ENCODE data around the gene FAM107B. TPM values are rescaled to one million over a fixed set of nuclear protein-coding genes. Genes with fewer than 3 reads are reported as not detected.

The FAM107B gene
- total and polyA plus RNA-seq, 2 experiments from 2014 or later: 11.0 to 17.6 TPM

DNA sequence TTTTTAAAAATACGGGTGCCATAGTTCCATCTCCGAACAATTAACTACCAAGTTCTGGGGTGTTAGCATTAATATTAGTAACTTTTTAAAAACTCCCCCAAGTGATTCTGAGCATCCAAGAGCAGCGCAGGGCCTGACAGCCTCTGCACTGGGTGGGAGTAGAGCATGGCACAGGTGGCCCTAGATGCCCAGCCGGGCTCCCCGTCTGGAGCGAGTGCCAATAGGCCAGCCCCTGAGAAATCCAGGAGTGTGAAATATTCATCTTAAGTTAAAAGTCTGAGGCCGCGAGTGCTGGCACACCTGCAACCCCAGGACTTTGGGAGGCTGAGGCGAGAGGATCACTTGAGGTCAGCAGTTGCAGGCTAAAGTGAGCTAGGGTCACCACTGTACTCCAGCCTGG, 16.2 kb downstream of the FAM107B start:
- Histone ChIP-seq H3K79me2 (replicated peaks; ENCODE audit: insufficient read depth) (no peaks in the 10 kb centered on the region), H3K36me3 (ENCODE audit: insufficient read depth) (no peaks in the 10 kb centered on the region), H3F3A (replicated peaks; ENCODE audit: low read depth) (no peaks in the 10 kb centered on the region), H3K9me2 (ENCODE audit: insufficient read depth) (no peaks in the 10 kb centered on the region), H3K27ac (ENCODE audit: low read depth) (no peak overlapping the region), H2AFZ (no peak overlapping the region), H3K4me3 (no peak overlapping the region), H3K27me3 (ENCODE audit: insufficient read depth) (no peaks in the 10 kb centered on the region), H4K20me1 (replicated peaks; ENCODE audit: insufficient read depth) (no peaks in the 10 kb centered on the region), H3K4me2 (no peak overlapping the region), H3K4me1 (ENCODE audit: insufficient read depth) (no peaks in the 10 kb centered on the region)
- H3K27me3 Mint-ChIP-seq (ENCODE audit: insufficient read depth, low read depth, poor library complexity): peaks cover 6% of the 10 kb centered on the region
- ATAC-seq (no peak), DNase-seq (ENCODE audit: low spot score) (no peak)
- no peaks in the 10 kb centered on the region for H3K36me3 Mint-ChIP-seq (ENCODE audit: low read depth)
- no peaks in the 10 kb centered on the region for H3K4me1 Mint-ChIP-seq
- H3K4me3 Mint-ChIP-seq: no peak overlapping the region
- no peak for TF ChIP-seq ZNF331 (CRISPR knock-in tag; IDR thresholded peaks at IDR 0.05; ENCODE audit: low read depth)
- TF ChIP-seq STAT1 (IDR thresholded peaks at IDR 0.05; ENCODE audit: unreplicated experiment): no peak
- no peak for TF ChIP-seq NANOG (IDR thresholded peaks at IDR 0.05; ENCODE audit: borderline replicate concordance)
- TF ChIP-seq EZH2 (IDR thresholded peaks at IDR 0.05; ENCODE audit: low read depth, unreplicated experiment): no peak
- TF ChIP-seq, protein P1, sequence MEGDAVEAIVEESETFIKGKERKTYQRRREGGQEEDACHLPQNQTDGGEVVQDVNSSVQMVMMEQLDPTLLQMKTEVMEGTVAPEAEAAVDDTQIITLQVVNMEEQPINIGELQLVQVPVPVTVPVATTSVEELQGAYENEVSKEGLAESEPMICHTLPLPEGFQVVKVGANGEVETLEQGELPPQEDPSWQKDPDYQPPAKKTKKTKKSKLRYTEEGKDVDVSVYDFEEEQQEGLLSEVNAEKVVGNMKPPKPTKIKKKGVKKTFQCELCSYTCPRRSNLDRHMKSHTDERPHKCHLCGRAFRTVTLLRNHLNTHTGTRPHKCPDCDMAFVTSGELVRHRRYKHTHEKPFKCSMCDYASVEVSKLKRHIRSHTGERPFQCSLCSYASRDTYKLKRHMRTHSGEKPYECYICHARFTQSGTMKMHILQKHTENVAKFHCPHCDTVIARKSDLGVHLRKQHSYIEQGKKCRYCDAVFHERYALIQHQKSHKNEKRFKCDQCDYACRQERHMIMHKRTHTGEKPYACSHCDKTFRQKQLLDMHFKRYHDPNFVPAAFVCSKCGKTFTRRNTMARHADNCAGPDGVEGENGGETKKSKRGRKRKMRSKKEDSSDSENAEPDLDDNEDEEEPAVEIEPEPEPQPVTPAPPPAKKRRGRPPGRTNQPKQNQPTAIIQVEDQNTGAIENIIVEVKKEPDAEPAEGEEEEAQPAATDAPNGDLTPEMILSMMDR (conservative IDR thresholded peaks at IDR 0.05; ENCODE audit: low read depth in 2 of 2): no peak
- H3K9me3 Mint-ChIP-seq: no peaks in the 10 kb centered on the region; the same call in 2 of the 3 replicates
- H3K27ac Mint-ChIP-seq: no peak overlapping the region

DNA sequence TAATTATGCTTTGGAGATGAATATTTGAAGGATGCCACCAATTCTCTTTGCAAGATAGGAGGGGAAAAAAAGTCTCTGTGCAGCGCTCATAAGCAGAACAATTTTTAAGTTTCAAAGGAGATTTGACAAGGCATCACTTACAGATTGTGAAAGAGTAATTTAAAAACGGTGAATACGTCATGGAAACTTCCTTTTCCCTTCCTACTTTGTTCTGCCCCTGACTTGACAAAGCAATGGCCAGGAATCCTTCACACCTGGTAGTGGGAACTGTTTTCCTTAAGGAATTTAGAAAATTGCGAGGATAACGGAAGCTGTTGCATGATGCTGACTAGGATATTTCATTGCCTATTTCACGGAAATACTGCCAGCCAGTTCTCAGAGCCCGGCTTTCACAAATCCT, 16.7 kb downstream of the FAM107B start:
- Histone ChIP-seq H3K4me3 (no peak overlapping the region), H3K79me2 (replicated peaks; ENCODE audit: insufficient read depth) (no peaks in the 10 kb centered on the region), H3K27ac (ENCODE audit: low read depth) (no peak overlapping the region), H3F3A (replicated peaks; ENCODE audit: low read depth) (no peaks in the 10 kb centered on the region), H3K4me1 (ENCODE audit: insufficient read depth) (no peaks in the 10 kb centered on the region), H3K4me2 (no peak overlapping the region), H3K36me3 (ENCODE audit: insufficient read depth) (no peaks in the 10 kb centered on the region), H2AFZ (no peak overlapping the region), H3K27me3 (ENCODE audit: insufficient read depth) (no peaks in the 10 kb centered on the region), H3K9me2 (ENCODE audit: insufficient read depth) (no peaks in the 10 kb centered on the region), H4K20me1 (replicated peaks; ENCODE audit: insufficient read depth) (no peaks in the 10 kb centered on the region)
- DNase-seq (ENCODE audit: low spot score) (no peak), ATAC-seq (no peak)
- H3K27me3 Mint-ChIP-seq (ENCODE audit: insufficient read depth, low read depth, poor library complexity): peaks cover 6% of the 10 kb centered on the region
- H3K4me1 Mint-ChIP-seq: no peaks in the 10 kb centered on the region
- H3K27ac Mint-ChIP-seq: no peak overlapping the region
- no peaks in the 10 kb centered on the region for H3K36me3 Mint-ChIP-seq (ENCODE audit: low read depth)
- no peak overlapping the region for H3K4me3 Mint-ChIP-seq
- H3K9me3 Mint-ChIP-seq: no peaks in the 10 kb centered on the region; the same call in 2 of the 3 replicates
- TF ChIP-seq ZNF114 (CRISPR knock-in tag; IDR thresholded peaks at IDR 0.05) (no peak), ZNF331 (CRISPR knock-in tag; IDR thresholded peaks at IDR 0.05; ENCODE audit: low read depth) (no peak), STAT1 (IDR thresholded peaks at IDR 0.05; ENCODE audit: unreplicated experiment) (no peak), NANOG (IDR thresholded peaks at IDR 0.05; ENCODE audit: borderline replicate concordance) (no peak), POLR2AphosphoS5 (IDR thresholded peaks at IDR 0.05; ENCODE audit: low read depth) (no peak), JUNB (IDR thresholded peaks at IDR 0.05; ENCODE audit: unreplicated experiment) (no peak), EZH2phosphoT487 (IDR thresholded peaks at IDR 0.05; ENCODE audit: unreplicated experiment) (no peak)
- TF ChIP-seq, protein P2, sequence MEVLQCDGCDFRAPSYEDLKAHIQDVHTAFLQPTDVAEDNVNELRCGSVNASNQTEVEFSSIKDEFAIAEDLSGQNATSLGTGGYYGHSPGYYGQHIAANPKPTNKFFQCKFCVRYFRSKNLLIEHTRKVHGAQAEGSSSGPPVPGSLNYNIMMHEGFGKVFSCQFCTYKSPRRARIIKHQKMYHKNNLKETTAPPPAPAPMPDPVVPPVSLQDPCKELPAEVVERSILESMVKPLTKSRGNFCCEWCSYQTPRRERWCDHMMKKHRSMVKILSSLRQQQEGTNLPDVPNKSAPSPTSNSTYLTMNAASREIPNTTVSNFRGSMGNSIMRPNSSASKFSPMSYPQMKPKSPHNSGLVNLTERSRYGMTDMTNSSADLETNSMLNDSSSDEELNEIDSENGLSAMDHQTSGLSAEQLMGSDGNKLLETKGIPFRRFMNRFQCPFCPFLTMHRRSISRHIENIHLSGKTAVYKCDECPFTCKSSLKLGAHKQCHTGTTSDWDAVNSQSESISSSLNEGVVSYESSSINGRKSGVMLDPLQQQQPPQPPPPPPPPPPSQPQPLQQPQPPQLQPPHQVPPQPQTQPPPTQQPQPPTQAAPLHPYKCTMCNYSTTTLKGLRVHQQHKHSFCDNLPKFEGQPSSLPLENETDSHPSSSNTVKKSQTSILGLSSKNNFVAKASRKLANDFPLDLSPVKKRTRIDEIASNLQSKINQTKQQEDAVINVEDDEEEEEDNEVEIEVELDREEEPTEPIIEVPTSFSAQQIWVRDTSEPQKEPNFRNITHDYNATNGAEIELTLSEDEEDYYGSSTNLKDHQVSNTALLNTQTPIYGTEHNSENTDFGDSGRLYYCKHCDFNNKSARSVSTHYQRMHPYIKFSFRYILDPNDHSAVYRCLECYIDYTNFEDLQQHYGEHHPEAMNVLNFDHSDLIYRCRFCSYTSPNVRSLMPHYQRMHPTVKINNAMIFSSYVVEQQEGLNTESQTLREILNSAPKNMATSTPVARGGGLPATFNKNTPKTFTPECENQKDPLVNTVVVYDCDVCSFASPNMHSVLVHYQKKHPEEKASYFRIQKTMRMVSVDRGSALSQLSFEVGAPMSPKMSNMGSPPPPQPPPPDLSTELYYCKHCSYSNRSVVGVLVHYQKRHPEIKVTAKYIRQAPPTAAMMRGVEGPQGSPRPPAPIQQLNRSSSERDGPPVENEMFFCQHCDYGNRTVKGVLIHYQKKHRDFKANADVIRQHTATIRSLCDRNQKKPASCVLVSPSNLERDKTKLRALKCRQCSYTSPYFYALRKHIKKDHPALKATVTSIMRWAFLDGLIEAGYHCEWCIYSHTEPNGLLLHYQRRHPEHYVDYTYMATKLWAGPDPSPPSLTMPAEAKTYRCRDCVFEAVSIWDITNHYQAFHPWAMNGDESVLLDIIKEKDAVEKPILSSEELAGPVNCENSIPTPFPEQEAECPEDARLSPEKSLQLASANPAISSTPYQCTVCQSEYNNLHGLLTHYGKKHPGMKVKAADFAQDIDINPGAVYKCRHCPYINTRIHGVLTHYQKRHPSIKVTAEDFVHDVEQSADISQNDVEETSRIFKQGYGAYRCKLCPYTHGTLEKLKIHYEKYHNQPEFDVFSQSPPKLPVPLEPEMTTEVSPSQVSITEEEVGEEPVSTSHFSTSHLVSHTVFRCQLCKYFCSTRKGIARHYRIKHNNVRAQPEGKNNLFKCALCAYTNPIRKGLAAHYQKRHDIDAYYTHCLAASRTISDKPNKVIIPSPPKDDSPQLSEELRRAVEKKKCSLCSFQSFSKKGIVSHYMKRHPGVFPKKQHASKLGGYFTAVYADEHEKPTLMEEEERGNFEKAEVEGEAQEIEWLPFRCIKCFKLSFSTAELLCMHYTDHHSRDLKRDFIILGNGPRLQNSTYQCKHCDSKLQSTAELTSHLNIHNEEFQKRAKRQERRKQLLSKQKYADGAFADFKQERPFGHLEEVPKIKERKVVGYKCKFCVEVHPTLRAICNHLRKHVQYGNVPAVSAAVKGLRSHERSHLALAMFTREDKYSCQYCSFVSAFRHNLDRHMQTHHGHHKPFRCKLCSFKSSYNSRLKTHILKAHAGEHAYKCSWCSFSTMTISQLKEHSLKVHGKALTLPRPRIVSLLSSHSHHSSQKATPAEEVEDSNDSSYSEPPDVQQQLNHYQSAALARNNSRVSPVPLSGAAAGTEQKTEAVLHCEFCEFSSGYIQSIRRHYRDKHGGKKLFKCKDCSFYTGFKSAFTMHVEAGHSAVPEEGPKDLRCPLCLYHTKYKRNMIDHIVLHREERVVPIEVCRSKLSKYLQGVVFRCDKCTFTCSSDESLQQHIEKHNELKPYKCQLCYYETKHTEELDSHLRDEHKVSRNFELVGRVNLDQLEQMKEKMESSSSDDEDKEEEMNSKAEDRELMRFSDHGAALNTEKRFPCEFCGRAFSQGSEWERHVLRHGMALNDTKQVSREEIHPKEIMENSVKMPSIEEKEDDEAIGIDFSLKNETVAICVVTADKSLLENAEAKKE (CRISPR knock-in tag; IDR thresholded peaks at IDR 0.05): no peak
- TF ChIP-seq, protein P3, sequence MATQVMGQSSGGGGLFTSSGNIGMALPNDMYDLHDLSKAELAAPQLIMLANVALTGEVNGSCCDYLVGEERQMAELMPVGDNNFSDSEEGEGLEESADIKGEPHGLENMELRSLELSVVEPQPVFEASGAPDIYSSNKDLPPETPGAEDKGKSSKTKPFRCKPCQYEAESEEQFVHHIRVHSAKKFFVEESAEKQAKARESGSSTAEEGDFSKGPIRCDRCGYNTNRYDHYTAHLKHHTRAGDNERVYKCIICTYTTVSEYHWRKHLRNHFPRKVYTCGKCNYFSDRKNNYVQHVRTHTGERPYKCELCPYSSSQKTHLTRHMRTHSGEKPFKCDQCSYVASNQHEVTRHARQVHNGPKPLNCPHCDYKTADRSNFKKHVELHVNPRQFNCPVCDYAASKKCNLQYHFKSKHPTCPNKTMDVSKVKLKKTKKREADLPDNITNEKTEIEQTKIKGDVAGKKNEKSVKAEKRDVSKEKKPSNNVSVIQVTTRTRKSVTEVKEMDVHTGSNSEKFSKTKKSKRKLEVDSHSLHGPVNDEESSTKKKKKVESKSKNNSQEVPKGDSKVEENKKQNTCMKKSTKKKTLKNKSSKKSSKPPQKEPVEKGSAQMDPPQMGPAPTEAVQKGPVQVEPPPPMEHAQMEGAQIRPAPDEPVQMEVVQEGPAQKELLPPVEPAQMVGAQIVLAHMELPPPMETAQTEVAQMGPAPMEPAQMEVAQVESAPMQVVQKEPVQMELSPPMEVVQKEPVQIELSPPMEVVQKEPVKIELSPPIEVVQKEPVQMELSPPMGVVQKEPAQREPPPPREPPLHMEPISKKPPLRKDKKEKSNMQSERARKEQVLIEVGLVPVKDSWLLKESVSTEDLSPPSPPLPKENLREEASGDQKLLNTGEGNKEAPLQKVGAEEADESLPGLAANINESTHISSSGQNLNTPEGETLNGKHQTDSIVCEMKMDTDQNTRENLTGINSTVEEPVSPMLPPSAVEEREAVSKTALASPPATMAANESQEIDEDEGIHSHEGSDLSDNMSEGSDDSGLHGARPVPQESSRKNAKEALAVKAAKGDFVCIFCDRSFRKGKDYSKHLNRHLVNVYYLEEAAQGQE (IDR thresholded peaks at IDR 0.05; ENCODE audit: unreplicated experiment): no peak

Data from GM23338 (cell line).